Keratinocyte (primary cell): ENCODE data around the gene TSHZ2. TPM values are rescaled to one million over a fixed set of nuclear protein-coding genes. Genes with fewer than 3 reads are reported as not detected.

Experiments
- DNase-seq: peaks from one replicate; pipeline ENCODE4 v3.0.0-alpha.2; 2011; ENCODE audit warnings: low read depth, missing footprints, low spot score
- FAIRE-seq: peaks from 2 replicates; lab custom pipeline; 2011; peaks lifted over from hg19 to GRCh38; lab: Jason Lieb, UNC
- H2AFZ ChIP-seq: 2 replicates; pipeline ENCODE4 v1.6.0; 2012; ENCODE audit warnings: low read length, control low read depth, inconsistent platforms; ENCODE audit not compliant: control insufficient read depth
- H3K27ac ChIP-seq: 2 replicates; pipeline ENCODE4 v1.5.1; 2011; ENCODE audit warnings: low read length; ENCODE audit not compliant: control insufficient read depth, insufficient read depth
- H3K27me3 ChIP-seq: 3 replicates; pipeline ENCODE4 v1.6.0; 2011; ENCODE audit warnings: low read length; ENCODE audit not compliant: control insufficient read depth, insufficient read depth; ENCODE audit errors: extremely low read depth
- H3K36me3 ChIP-seq, 2 experiments: 2 replicates in 1 of 2; 3 replicates in 1 of 2; pipeline ENCODE4 v1.5.1; 2011; ENCODE audit warnings: low read length in 2 of 2, mild to moderate bottlenecking in 1 of 2; ENCODE audit not compliant: control insufficient read depth in 2 of 2, insufficient read depth in 2 of 2; ENCODE audit errors: extremely low read depth in 1 of 2
- H3K4me1 ChIP-seq: 3 replicates; pipeline ENCODE4 v1.5.1; 2011; ENCODE audit warnings: low read length; ENCODE audit not compliant: control insufficient read depth, insufficient read depth; ENCODE audit errors: extremely low read depth
- H3K4me2 ChIP-seq: 3 replicates; pipeline ENCODE4 v1.6.0; 2011; ENCODE audit warnings: low read depth, low read length; ENCODE audit not compliant: control insufficient read depth, insufficient read depth; ENCODE audit errors: extremely low read depth
- H3K4me3 ChIP-seq, 3 experiments: fragments of 200-600 bp in 1 of 3; sonication (generic) in 1 of 3; 2 replicates in 2 of 3; 3 replicates in 1 of 3; pipeline ENCODE4 v1.5.1; 2011 to 2016; ENCODE audit warnings: low read length in 3 of 3, mild to moderate bottlenecking in 3 of 3, control low read depth in 2 of 3, inconsistent platforms in 1 of 3, low read depth in 1 of 3, mixed read lengths in 1 of 3, mixed run types in 1 of 3, moderate library complexity in 1 of 3; ENCODE audit not compliant: control insufficient read depth in 2 of 3, insufficient read depth in 2 of 3; ENCODE audit errors: extremely low read depth in 1 of 3
- H3K79me2 ChIP-seq: 2 replicates; pipeline ENCODE4 v1.6.0; 2012; ENCODE audit warnings: low read length; ENCODE audit not compliant: control insufficient read depth, insufficient read depth
- H3K9ac ChIP-seq: 3 replicates; pipeline ENCODE4 v1.6.0; 2011; ENCODE audit warnings: low read length; ENCODE audit not compliant: control insufficient read depth, insufficient read depth; ENCODE audit errors: extremely low read depth
- H3K9me1 ChIP-seq: 3 replicates; pipeline ENCODE4 v1.6.0; 2011; ENCODE audit warnings: low read length; ENCODE audit not compliant: control insufficient read depth, insufficient read depth; ENCODE audit errors: extremely low read depth
- H3K9me3 ChIP-seq: 2 replicates; pipeline ENCODE4 v1.5.1; 2012; ENCODE audit warnings: low read depth, low read length; ENCODE audit not compliant: control insufficient read depth
- H4K20me1 ChIP-seq: 3 replicates; pipeline ENCODE4 v1.6.0; 2011; ENCODE audit warnings: low read length; ENCODE audit not compliant: control insufficient read depth, insufficient read depth; ENCODE audit errors: extremely low read depth
- CTCF ChIP-seq, 3 experiments: IDR thresholded peaks in 1 of 3; conservative IDR thresholded peaks in 1 of 3; optimal IDR thresholded peaks in 1 of 3; 2 replicates in 2 of 3; 3 replicates in 1 of 3; pipeline versions ENCODE3 to v1.5.1; 2011; ENCODE audit warnings: low read length in 3 of 3, mild to moderate bottlenecking in 3 of 3, moderate library complexity in 2 of 3, control low read depth in 1 of 3, inconsistent platforms in 1 of 3; ENCODE audit not compliant: insufficient read depth in 2 of 3; ENCODE audit errors: extremely low read depth in 1 of 3
- EZH2 ChIP-seq: IDR thresholded peaks from one replicate; pipeline ENCODE4 v1.6.1; 2012; ENCODE audit warnings: inconsistent platforms, mild to moderate bottlenecking, low read length, moderate library complexity
- dilution Hi-C: fragments of 300-500 bp; cut with MboI; formaldehyde crosslinking; loops from one replicate; pipeline ENCODE4 v1.7.0; 2020; ENCODE audit warnings: low sequenced_read_pairs; ENCODE audit not compliant: extremely low pct_ligation_motif_present
- polyA plus RNA-seq, 5 experiments: library from polyadenylated mRNA; depleted of rRNA in 3 of 5; stranded (reverse) in 3 of 5; stranded (forward) in 1 of 5; unstranded in 1 of 5; fragments of >200 nt; gene quantifications; 1 replicate in 1 of 5; 2 replicates in 3 of 5; 3 replicates in 1 of 5; pipeline versions ENCODE4 v1.2.1 to v1.2.3, GENCODE V29; 2011 to 2012; ENCODE audit warnings: missing spikeins in 2 of 5, low read depth in 1 of 5, low replicate concordance in 1 of 5

TSHZ2 gene
- polyA plus RNA-seq, 1 donor (not counting 4 experiments of a cell fraction or from before 2014, with no cell fraction given) = 1.1 TPM

GRCh38 chr20:53497246-53497645 lies 525.1 kb downstream of the TSHZ2 start:
- H3K4me2 ChIP-seq = no peak overlapping the region
- H3K27me3 ChIP-seq = no peaks in the 10 kb centered on the region
- H3K9me1 ChIP-seq = no peaks in the 10 kb centered on the region
- DNase-seq = no peak
- no peaks in the 10 kb centered on the region for H3K79me2 ChIP-seq
- dilution Hi-C loops = no loop called here
- FAIRE-seq = no peak
- H3K4me3 ChIP-seq = no peak overlapping the region
- TF ChIP-seq EZH2 = no peak
- no peak for TF ChIP-seq CTCF (optimal IDR thresholded peaks at IDR 0.05 in 1 of 3, IDR thresholded peaks at IDR 0.05 in 1 of 3, conservative IDR thresholded peaks at IDR 0.05 in 1 of 3; ENCODE audit: extremely low read depth in 1 of 3, insufficient read depth in 2 of 3, low read length in 3 of 3)
- H2AFZ ChIP-seq = no peak overlapping the region
- H3K27ac ChIP-seq = no peak overlapping the region
- no peak overlapping the region for H3K9ac ChIP-seq
- H3K9me3 ChIP-seq = no peaks in the 10 kb centered on the region
- H3K36me3 ChIP-seq = no peaks in the 10 kb centered on the region
- H4K20me1 ChIP-seq = no peaks in the 10 kb centered on the region
- no peaks in the 10 kb centered on the region for H3K4me1 ChIP-seq

DNA sequence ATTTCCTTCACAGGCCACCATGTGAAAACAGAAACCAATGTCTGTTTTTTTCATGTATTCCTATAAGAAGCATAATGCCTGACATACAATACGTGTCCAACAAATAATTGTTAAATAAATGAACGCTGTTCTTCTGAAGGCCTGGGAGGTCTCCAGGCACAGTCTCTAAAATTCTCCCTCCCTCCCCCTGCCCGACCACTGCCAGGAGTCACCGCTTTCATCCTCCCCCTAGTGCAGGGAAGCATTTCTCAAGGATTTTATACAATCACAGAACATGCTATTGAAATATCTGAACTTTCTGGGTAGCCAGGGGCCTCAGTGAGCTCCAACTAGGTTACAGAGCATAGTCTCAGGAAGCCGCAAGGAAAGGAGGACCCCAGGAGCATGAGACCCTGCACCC lies 526.2 kb downstream of the TSHZ2 start:
- Histone ChIP-seq H3K79me2 (no peaks in the 10 kb centered on the region), H3K4me1 (no peaks in the 10 kb centered on the region), H4K20me1 (no peaks in the 10 kb centered on the region), H3K36me3 (no peaks in the 10 kb centered on the region), H3K27me3 (no peaks in the 10 kb centered on the region), H2AFZ (no peak overlapping the region), H3K4me2 (no peak overlapping the region), H3K9me1 (no peaks in the 10 kb centered on the region), H3K9me3 (no peaks in the 10 kb centered on the region), H3K4me3 (no peak overlapping the region), H3K27ac (no peak overlapping the region), H3K9ac (no peak overlapping the region)
- no peak for TF ChIP-seq CTCF (optimal IDR thresholded peaks at IDR 0.05 in 1 of 3, IDR thresholded peaks at IDR 0.05 in 1 of 3, conservative IDR thresholded peaks at IDR 0.05 in 1 of 3; ENCODE audit: extremely low read depth in 1 of 3, insufficient read depth in 2 of 3, low read length in 3 of 3)
- no peak for TF ChIP-seq EZH2
- dilution Hi-C loops = no loop called here
- FAIRE-seq (no peak), DNase-seq (no peak)
